WTC11 (cell line): Measurements from ENCODE around the gene ST6GAL1.

Experiments used
- CTCF ChIP-seq: fragments of 200-600 bp; IDR thresholded peaks from 2 replicates; pipeline ENCODE4 v1.8.0; 2022; ENCODE audit warnings: antibody characterized with exemption
- NFE2L1 ChIP-seq: sonication (generic); formaldehyde crosslinking; IDR thresholded peaks from 2 replicates; pipeline ENCODE4 v1.8.1; 2023; ENCODE audit warnings: missing genetic modification reagents
- USF2 ChIP-seq: sonication (generic); formaldehyde crosslinking; IDR thresholded peaks from 2 replicates; pipeline ENCODE4 v1.8.1; 2023; ENCODE audit warnings: mild to moderate bottlenecking, missing genetic modification reagents, moderate library complexity
- TF ChIP-seq, protein P1 (sequence below): sonication (generic); formaldehyde crosslinking; IDR thresholded peaks from 2 replicates; pipeline ENCODE4 v1.8.0; 2022; ENCODE audit warnings: mild to moderate bottlenecking, missing genetic modification reagents

GRCh38 chr3:187021748-187022402 lies 91.5 kb downstream of the ST6GAL1 start:
- TF ChIP-seq, protein P1, sequence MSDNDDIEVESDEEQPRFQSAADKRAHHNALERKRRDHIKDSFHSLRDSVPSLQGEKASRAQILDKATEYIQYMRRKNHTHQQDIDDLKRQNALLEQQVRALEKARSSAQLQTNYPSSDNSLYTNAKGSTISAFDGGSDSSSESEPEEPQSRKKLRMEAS = no peak
- no peak for TF ChIP-seq CTCF
- no peak for TF ChIP-seq USF2
- no peak for TF ChIP-seq NFE2L1 (CRISPR knock-in tag)
